T-cell (primary cell): ENCODE data around the gene RRP15. TPM values are rescaled to one million over a fixed set of nuclear protein-coding genes. Genes with fewer than 3 reads are reported as not detected.
A peak's percentile ranks its signal among the peaks of the same experiment; 100 is the strongest.

Source experiments
- ATAC-seq, 4 experiments: fragments of 200-7000 bp in 3 of 4; fragments of 150-1000 bp in 1 of 4; cut with Tn5 transposase; replicated peaks in 1 of 4; 1 replicate in 3 of 4; 2 replicates in 1 of 4; pipeline ENCODE4 v1.10.0; 2021; ENCODE audit warnings: moderate library complexity in 3 of 4, mild to moderate bottlenecking in 2 of 4, moderate number of reproducible peaks in 1 of 4
- CTCF ChIA-PET, 2 donors: fragments of 300-600 bp; sonication (Branson Sonifier 250); formaldehyde crosslinking; loops; one replicate each; lab custom pipeline; 2022; ENCODE audit warnings: antibody characterized with exemption in 2 of 2; lab: Charles Lee
- POLR2A ChIA-PET, 2 donors: fragments of 300-600 bp; sonication (Branson Sonifier 250); formaldehyde crosslinking; loops; one replicate each; lab custom pipeline; 2022; ENCODE audit warnings: antibody characterized with exemption in 2 of 2; lab: Charles Lee
- DNase-seq, 35 experiments: peaks; one replicate each; pipeline versions ENCODE4 v3.0.0 to v3.0.0-alpha.2; 2013 to 2023
- H3K27ac ChIP-seq: one replicate; pipeline ENCODE4 v1.5.1; 2013; ENCODE audit warnings: low read length
- H3K27me3 ChIP-seq, 2 experiments: replicated peaks in 1 of 2; 1 replicate in 1 of 2; 2 replicates in 1 of 2; pipeline versions ENCODE4 v1.6.1 to v1.7.0; 2013; ENCODE audit warnings: low read length in 1 of 2, mixed read lengths in 1 of 2; ENCODE audit not compliant: control insufficient read depth in 2 of 2, insufficient read depth in 2 of 2; ENCODE audit errors: extremely low read depth in 1 of 2
- H3K36me3 ChIP-seq, 2 donors: 1 replicate in 1 of 2; 2 replicates in 1 of 2; pipeline versions ENCODE4 v1.6.1 to v1.7.0; 2013; ENCODE audit warnings: low read length in 1 of 2; ENCODE audit not compliant: control insufficient read depth in 2 of 2, insufficient read depth in 1 of 2; ENCODE audit errors: extremely low read depth in 1 of 2
- H3K4me1 ChIP-seq, 2 experiments: 1 replicate in 1 of 2; 2 replicates in 1 of 2; pipeline versions ENCODE4 v1.6.1 to v1.7.0; 2013; ENCODE audit warnings: low read length in 2 of 2, mixed read lengths in 1 of 2; ENCODE audit not compliant: insufficient read depth in 2 of 2, control insufficient read depth in 1 of 2; ENCODE audit errors: extremely low read depth in 1 of 2
- H3K4me3 ChIP-seq, 2 donors: 1 replicate in 1 of 2; 2 replicates in 1 of 2; pipeline versions ENCODE4 v1.5.1 to v1.7.0; 2013; ENCODE audit warnings: mild to moderate bottlenecking in 2 of 2, low read length in 1 of 2, moderate library complexity in 1 of 2; ENCODE audit not compliant: control insufficient read depth in 1 of 2; ENCODE audit errors: extremely low read depth in 1 of 2
- H3K9me3 ChIP-seq: 2 replicates; pipeline ENCODE4 v1.7.0; 2013
- H3K27ac Mint-ChIP-seq, 2 donors: one replicate each; pipeline ENCODE4 v1.8.0; 2020 to 2021; ENCODE audit warnings: mild to moderate bottlenecking in 2 of 2, mixed read lengths in 2 of 2
- H3K27me3 Mint-ChIP-seq, 2 donors: one replicate each; pipeline ENCODE4 v1.8.0; 2021 to 2022; ENCODE audit warnings: mixed read lengths in 2 of 2
- H3K36me3 Mint-ChIP-seq: one replicate; pipeline ENCODE4 v1.8.0; 2021; ENCODE audit warnings: mixed read lengths
- H3K4me1 Mint-ChIP-seq, 3 donors: one replicate each; pipeline ENCODE4 v1.8.0; 2020 to 2022; ENCODE audit warnings: mixed read lengths in 3 of 3, mild to moderate bottlenecking in 1 of 3
- H3K4me3 Mint-ChIP-seq, 3 donors: one replicate each; pipeline ENCODE4 v1.8.0; 2020 to 2022; ENCODE audit warnings: mild to moderate bottlenecking in 3 of 3, mixed read lengths in 3 of 3, moderate library complexity in 3 of 3
- H3K9me3 Mint-ChIP-seq, 3 donors: one replicate each; pipeline ENCODE4 v1.8.0; 2020 to 2022; ENCODE audit warnings: mixed read lengths in 3 of 3
- WGBS: methylation state at CpG from one replicate; pipeline ENCODE4 v1.1.5; 2013; ENCODE audit warnings: missing lambda C conversion rate; ENCODE audit not compliant: insufficient coverage; 5-methylcytosine and 5-hydroxymethylcytosine counted together
- total RNA-seq, 35 experiments: library from RNA in 6 of 35; stranded (reverse) in 6 of 35; fragments of 120-200 nt in 1 of 35; gene quantifications; one replicate each; pipeline versions ENCODE4 v1.2.1 to v1.2.4 and lab custom pipeline; 2013 to 2026

Gene RRP15
- total RNA-seq, 5 donors from 2014 or later (not counting 1 experiment from before 2014, with no cell fraction given): 11.7 to 20.9 (median 17.0) TPM

GRCh38 chr1:218346391-218347204, 61.5 kb downstream of the RRP15 start:
- peak in 2 of 35 experiments; percentile 2 to 18 for DNase-seq
- Mint-ChIP-seq H3K36me3 (peaks cover 5% of the 10 kb centered on the region), H3K9me3 (no peaks in the 10 kb centered on the region), H3K27ac (peak overlapping the region; percentile 41 to 53), H3K4me1 (peaks cover 33 to 35% (median 34%) of the 10 kb centered on the region in 3 donors), H3K4me3 (no peak overlapping the region), H3K27me3 (peaks cover 24 to 28% of the 10 kb centered on the region in 2 donors)
- Histone ChIP-seq H3K27ac (no peak overlapping the region), H3K9me3 (no peaks in the 10 kb centered on the region), H3K36me3 (no peaks in the 10 kb centered on the region), H3K4me3 (peak overlapping the region; percentile 51 to 76), H3K27me3 (peaks cover 2 to 24% of the 10 kb centered on the region in 2 experiments), H3K4me1 (peaks cover 8 to 27% of the 10 kb centered on the region in 2 experiments)
- WGBS: 1% methylated on average over 34 of the region's 39 CpGs
- ChIA-PET CTCF (interaction anchor here in 1 of 2 donors (0.5 kb wide), 1 partner anchor 50 kb away, joined by 4 read pairs; no protein-coding TSS in a partner anchor), POLR2A (no interaction called here)
- ATAC-seq: no peak

GRCh38 chr1:218347336-218347722, 62.2 kb downstream of the RRP15 start:
- CTCF ChIA-PET: interaction anchor here in 1 of 2 donors (0.5 kb wide), 1 partner anchor 49 kb away, joined by 4 read pairs; no protein-coding TSS in a partner anchor
- H3K27ac Mint-ChIP-seq: peak overlapping the region in 1 of 2 donors; percentile 53
- peaks cover 2 to 24% of the 10 kb centered on the region in 2 experiments for H3K27me3 ChIP-seq
- POLR2A ChIA-PET: no interaction called here
- H3K27ac ChIP-seq: no peak overlapping the region
- DNase-seq: peak in 1 of 35 experiments; percentile 3
- H3K36me3 Mint-ChIP-seq: peaks cover 4% of the 10 kb centered on the region
- H3K27me3 Mint-ChIP-seq: peaks cover 22 to 24% of the 10 kb centered on the region in 2 donors
- H3K9me3 Mint-ChIP-seq: no peaks in the 10 kb centered on the region
- H3K9me3 ChIP-seq: no peaks in the 10 kb centered on the region
- 10% methylated on average over 5 of the region's 14 CpGs for WGBS
- no peak overlapping the region for H3K4me3 Mint-ChIP-seq
- no peaks in the 10 kb centered on the region for H3K36me3 ChIP-seq
- ATAC-seq: no peak
- peaks cover 8 to 28% of the 10 kb centered on the region in 2 experiments for H3K4me1 ChIP-seq
- H3K4me3 ChIP-seq: peak overlapping the region; percentile 51 to 54
- H3K4me1 Mint-ChIP-seq: peaks cover 35 to 38% (median 36%) of the 10 kb centered on the region in 3 donors

GRCh38 chr1:218347723-218348627, 62.9 kb downstream of the RRP15 start:
- Histone ChIP-seq H3K4me3 (peak overlapping the region in 1 of 2 donors; percentile 51), H3K36me3 (no peaks in the 10 kb centered on the region), H3K9me3 (no peaks in the 10 kb centered on the region), H3K27ac (no peak overlapping the region), H3K4me1 (peaks cover 8 to 28% of the 10 kb centered on the region in 2 experiments), H3K27me3 (peaks cover 2 to 24% of the 10 kb centered on the region in 2 experiments)
- no peak for DNase-seq
- Mint-ChIP-seq H3K4me3 (no peak overlapping the region), H3K27ac (no peak overlapping the region), H3K9me3 (no peaks in the 10 kb centered on the region), H3K4me1 (peaks cover 35 to 39% (median 38%) of the 10 kb centered on the region in 3 donors), H3K36me3 (peaks cover 4% of the 10 kb centered on the region), H3K27me3 (peaks cover 18 to 22% of the 10 kb centered on the region in 2 donors)
- no CpG with 5 or more reads among the region's 9 CpGs for WGBS
- ATAC-seq: no peak
- ChIA-PET POLR2A (interaction anchor here in 1 of 2 donors (0.7 kb wide), 1 partner anchor 123 kb away, joined by 3 read pairs; no protein-coding TSS in a partner anchor), CTCF (interaction anchor here in 1 of 2 donors (1.5 kb wide), 1 partner anchor 18 kb away, joined by 5 read pairs; no protein-coding TSS in a partner anchor)

- Mint-ChIP-seq H3K27me3 (peaks cover 18 to 20% of the 10 kb centered on the region in 2 donors), H3K4me1 (peaks cover 35 to 39% (median 38%) of the 10 kb centered on the region in 3 donors), H3K27ac (no peak overlapping the region), H3K9me3 (no peaks in the 10 kb centered on the region), H3K4me3 (no peak overlapping the region), H3K36me3 (peaks cover 2% of the 10 kb centered on the region)
- CTCF ChIA-PET: interaction anchor here in 1 of 2 donors (1.5 kb wide), 1 partner anchor 19 kb away, joined by 5 read pairs; no protein-coding TSS in a partner anchor
- no peaks in the 10 kb centered on the region for H3K9me3 ChIP-seq
- H3K4me1 ChIP-seq: peaks cover 8 to 28% of the 10 kb centered on the region in 2 experiments
- no peak for ATAC-seq
- H3K36me3 ChIP-seq: no peaks in the 10 kb centered on the region
- no CpG with 5 or more reads among the region's 3 CpGs for WGBS
- no peak overlapping the region for H3K27ac ChIP-seq
- POLR2A ChIA-PET: interaction anchor here in 1 of 2 donors (0.7 kb wide), 1 partner anchor 122 kb away, joined by 3 read pairs; no protein-coding TSS in a partner anchor
- no peak for DNase-seq
- H3K4me3 ChIP-seq: no peak overlapping the region
- peaks cover 2 to 24% of the 10 kb centered on the region in 2 experiments for H3K27me3 ChIP-seq
These were observed 63.6 kb downstream of the RRP15 start for GRCh38 chr1:218348628-218349071.

GRCh38 chr1:218349348-218350034, 64.4 kb downstream of the RRP15 start:
- no peaks in the 10 kb centered on the region for H3K36me3 ChIP-seq
- Mint-ChIP-seq H3K27ac (no peak overlapping the region), H3K4me1 (peaks cover 35 to 39% (median 38%) of the 10 kb centered on the region in 3 donors), H3K27me3 (peaks cover 18 to 19% of the 10 kb centered on the region in 2 donors), H3K36me3 (no peaks in the 10 kb centered on the region), H3K4me3 (no peak overlapping the region), H3K9me3 (no peaks in the 10 kb centered on the region)
- no peaks in the 10 kb centered on the region for H3K9me3 ChIP-seq
- no peak overlapping the region for H3K27ac ChIP-seq
- CTCF ChIA-PET: interaction anchor here in 1 of 2 donors (1.5 kb wide), 1 partner anchor 20 kb away, joined by 5 read pairs; no protein-coding TSS in a partner anchor
- ATAC-seq: no peak
- H3K4me3 ChIP-seq: no peak overlapping the region
- no peak for DNase-seq
- POLR2A ChIA-PET: interaction anchor here in 1 of 2 donors (0.5 kb wide), 1 partner anchor 321 kb away, joined by 3 read pairs; no protein-coding TSS in a partner anchor
- peaks cover 2 to 24% of the 10 kb centered on the region in 2 experiments for H3K27me3 ChIP-seq
- 100% methylated on average over 3 of the region's 5 CpGs for WGBS
- peaks cover 8 to 28% of the 10 kb centered on the region in 2 experiments for H3K4me1 ChIP-seq
